Vagina (tissue), 2 donors: ENCODE data around the gene PDE4D. TPM values are rescaled to one million over a fixed set of nuclear protein-coding genes. Genes with fewer than 3 reads are reported as not detected.

Experiments used
- DNase-seq, 2 donors: peaks; one replicate each; pipeline ENCODE4 v3.0.0-alpha.2; 2017; ENCODE audit errors: extremely low spot score in 2 of 2
- H3K27ac ChIP-seq: fragments of 200-600 bp; sonication (generic); one replicate; pipeline ENCODE4 v1.5.1; 2019
- H3K27me3 ChIP-seq: fragments of 200-600 bp; sonication (generic); one replicate; pipeline ENCODE4 v1.5.1; 2019
- H3K36me3 ChIP-seq, 2 donors: fragments of 200-600 bp; sonication (generic); one replicate each; pipeline ENCODE4 v1.5.1; 2017 to 2019
- H3K4me1 ChIP-seq: fragments of 200-600 bp; sonication (generic); one replicate; pipeline ENCODE4 v1.5.1; 2019
- H3K4me3 ChIP-seq, 2 donors: fragments of 200-600 bp; sonication (generic); 1 replicate in 1 of 2; 2 replicates in 1 of 2; pipeline ENCODE4 v1.5.1; 2016 to 2019
- H3K9me3 ChIP-seq: fragments of 200-600 bp; sonication (generic); one replicate; pipeline ENCODE4 v1.5.1; 2019
- CTCF ChIP-seq, 3 experiments: fragments of 450-650 bp in 2 of 3; fragments of 200-600 bp in 1 of 3; sonication (generic) in 1 of 3; IDR thresholded peaks; one replicate each; pipeline ENCODE4 v1.5.1; 2017 to 2019; ENCODE audit warnings: antibody characterized with exemption in 3 of 3, mild to moderate bottlenecking in 2 of 3, moderate library complexity in 2 of 3
- POLR2A ChIP-seq, 2 donors: fragments of 450-650 bp; IDR thresholded peaks; one replicate each; pipeline ENCODE4 v1.6.1; 2017; ENCODE audit warnings: antibody characterized with exemption in 2 of 2, mild to moderate bottlenecking in 2 of 2, moderate library complexity in 2 of 2
- POLR2AphosphoS5 ChIP-seq, 2 donors: sonication (generic); formaldehyde crosslinking; IDR thresholded peaks; one replicate each; pipeline ENCODE4 v1.9.0; 2017; ENCODE audit warnings: antibody characterized with exemption in 2 of 2, mild to moderate bottlenecking in 2 of 2, low read depth in 1 of 2; ENCODE audit not compliant: insufficient read depth in 1 of 2
- intact Hi-C: fragments of 100-400 bp; cut with DNase I; formaldehyde crosslinking; loops from one replicate; pipeline ENCODE4 v1.15.1; 2023
- total RNA-seq: library from RNA; depleted of rRNA; stranded (reverse); fragments of >200 nt; gene quantifications from one replicate; pipeline ENCODE4 v1.2.3, GENCODE V29; 2016

PDE4D gene
- total RNA-seq, 1 donor from 2014 or later: 86.9 TPM

- H3K9me3 ChIP-seq: no peaks in the 10 kb centered on the region
- H3K27ac ChIP-seq: no peak overlapping the region
- peaks cover 25% of the 10 kb centered on the region for H3K4me1 ChIP-seq
- intact Hi-C loops: no loop called here
- TF ChIP-seq POLR2AphosphoS5 (IDR thresholded peaks at IDR 0.05; ENCODE audit: insufficient read depth in 1 of 2, low read depth in 1 of 2) (no peak), POLR2A (IDR thresholded peaks at IDR 0.05) (no peak), CTCF (IDR thresholded peaks at IDR 0.05) (no peak)
- DNase-seq: no peak
- no peaks in the 10 kb centered on the region for H3K36me3 ChIP-seq
- no peaks in the 10 kb centered on the region for H3K27me3 ChIP-seq
- no peak overlapping the region for H3K4me3 ChIP-seq
Observed at GRCh38 chr5:59537961-59538749, 355.4 kb downstream of the PDE4D start.

GRCh38 chr5:59536875-59537274, 356.7 kb downstream of the PDE4D start:
- peaks cover 14% of the 10 kb centered on the region for H3K4me1 ChIP-seq
- H3K36me3 ChIP-seq: no peaks in the 10 kb centered on the region
- H3K27me3 ChIP-seq: no peaks in the 10 kb centered on the region
- H3K9me3 ChIP-seq: no peaks in the 10 kb centered on the region
- no peak overlapping the region for H3K27ac ChIP-seq
- TF ChIP-seq POLR2A (IDR thresholded peaks at IDR 0.05): no peak
- no peak for TF ChIP-seq CTCF (IDR thresholded peaks at IDR 0.05)
- no peak overlapping the region for H3K4me3 ChIP-seq
- no peak for DNase-seq
- intact Hi-C loops: no loop called here

- Histone ChIP-seq H3K36me3 (no peaks in the 10 kb centered on the region), H3K27ac (no peak overlapping the region), H3K27me3 (no peaks in the 10 kb centered on the region), H3K4me1 (peaks cover 7% of the 10 kb centered on the region), H3K4me3 (no peak overlapping the region), H3K9me3 (no peaks in the 10 kb centered on the region)
- no peak for DNase-seq
- TF ChIP-seq POLR2A (IDR thresholded peaks at IDR 0.05) (no peak), CTCF (IDR thresholded peaks at IDR 0.05) (no peak)
- intact Hi-C loops: no loop called here
Observed at GRCh38 chr5:59535561-59535960, 358.0 kb downstream of the PDE4D start.

GRCh38 chr5:59533730-59534108, 359.8 kb downstream of the PDE4D start:
- H3K9me3 ChIP-seq: no peaks in the 10 kb centered on the region
- peaks cover 7% of the 10 kb centered on the region for H3K4me1 ChIP-seq
- intact Hi-C loops: no loop called here
- no peak for DNase-seq
- H3K27me3 ChIP-seq: no peaks in the 10 kb centered on the region
- no peak for TF ChIP-seq CTCF (IDR thresholded peaks at IDR 0.05)
- TF ChIP-seq POLR2A (IDR thresholded peaks at IDR 0.05): no peak
- no peak for TF ChIP-seq POLR2AphosphoS5 (IDR thresholded peaks at IDR 0.05; ENCODE audit: insufficient read depth in 1 of 2, low read depth in 1 of 2)
- H3K4me3 ChIP-seq: no peak overlapping the region
- no peaks in the 10 kb centered on the region for H3K36me3 ChIP-seq
- no peak overlapping the region for H3K27ac ChIP-seq

GRCh38 chr5:59532979-59533729, 360.4 kb downstream of the PDE4D start:
- Histone ChIP-seq H3K27ac (no peak overlapping the region), H3K4me1 (peaks cover 7% of the 10 kb centered on the region), H3K27me3 (no peaks in the 10 kb centered on the region), H3K9me3 (no peaks in the 10 kb centered on the region), H3K36me3 (no peaks in the 10 kb centered on the region), H3K4me3 (no peak overlapping the region)
- intact Hi-C loops: no loop called here
- TF ChIP-seq CTCF (IDR thresholded peaks at IDR 0.05) (no peak), POLR2A (IDR thresholded peaks at IDR 0.05) (no peak), POLR2AphosphoS5 (IDR thresholded peaks at IDR 0.05; ENCODE audit: insufficient read depth in 1 of 2, low read depth in 1 of 2) (no peak)
- no peak for DNase-seq
